Activated CD4-positive, CD25-positive, alpha-beta regulatory T cell treated with anti-CD3 and anti-CD28 coated beads, Interleukin-2, amount 50 U/mL, for 24 hours (primary cell): Measurements from ENCODE around the gene TFPI.

Experiments used
- ATAC-seq, 2 donors: fragments of 150-1000 bp; cut with Tn5 transposase; one replicate each; pipeline ENCODE4 v1.10.0; 2021; ENCODE audit warnings: mild to moderate bottlenecking in 1 of 2, moderate library complexity in 1 of 2

TFPI gene

DNA sequence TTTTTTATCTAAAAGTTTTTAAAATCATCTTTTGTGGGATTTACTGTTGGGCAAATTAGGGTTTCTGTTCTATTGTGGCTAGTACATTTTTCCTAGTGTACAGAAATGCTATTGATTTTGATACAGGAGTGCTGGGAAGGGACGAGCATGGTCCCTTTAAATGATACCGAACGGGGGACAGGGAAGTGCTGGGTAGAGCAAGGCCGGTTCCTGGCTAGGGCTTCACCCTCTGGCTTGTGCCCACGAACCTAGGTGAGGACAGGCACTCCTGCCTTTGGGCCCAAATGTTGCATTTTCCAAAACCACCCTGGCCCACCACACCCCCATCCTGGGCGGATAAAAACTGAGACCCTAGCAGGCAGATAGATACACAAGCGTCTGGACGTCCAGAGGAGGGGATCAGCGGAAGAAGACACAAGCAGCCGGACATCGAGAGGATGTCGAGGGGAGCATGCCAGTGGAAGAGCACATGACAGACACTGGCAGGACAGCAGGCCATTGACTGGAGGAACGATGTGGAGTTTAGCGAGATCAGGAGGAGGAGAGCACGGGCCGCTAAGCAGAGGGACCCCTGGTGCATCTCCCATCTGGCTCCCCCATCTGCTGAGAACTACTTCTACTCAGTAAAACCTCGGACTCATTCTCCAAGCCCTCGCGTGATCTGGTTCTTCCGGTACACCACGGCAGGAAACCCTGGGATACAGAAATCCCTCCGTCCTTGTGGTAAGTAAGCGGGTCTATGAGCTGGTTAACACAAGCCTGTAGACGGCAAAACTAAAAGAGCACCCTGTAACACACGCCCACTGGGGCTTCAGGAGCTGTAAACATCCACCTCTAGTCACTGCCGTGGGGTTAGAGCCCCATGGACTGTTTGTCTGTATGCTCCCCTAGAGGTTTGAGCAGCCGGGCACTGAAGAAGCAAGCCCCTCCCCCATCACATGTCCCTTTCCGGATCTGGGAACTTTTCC lies 92.7 kb downstream of the TFPI start:
- ATAC-seq: no peak

DNA sequence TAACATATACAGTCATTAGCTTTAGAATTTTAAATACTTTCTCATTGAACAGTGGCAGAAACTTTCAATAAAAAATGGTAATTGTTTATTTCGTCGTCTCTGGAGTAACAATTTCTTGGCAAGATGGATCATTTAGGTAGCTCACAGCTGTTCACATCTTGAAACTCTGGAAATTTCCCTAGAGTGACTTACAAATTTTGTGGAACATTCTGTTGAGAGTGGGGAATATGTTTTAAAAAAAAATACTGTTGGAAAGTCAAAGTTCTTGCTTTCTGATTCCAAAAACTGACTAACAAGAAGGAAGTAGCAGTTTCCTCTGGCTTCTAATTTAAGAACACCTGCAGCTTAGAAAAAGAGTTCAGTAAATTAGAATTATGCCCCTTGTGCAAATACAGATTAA lies 95.0 kb downstream of the TFPI start:
- no peak for ATAC-seq

DNA sequence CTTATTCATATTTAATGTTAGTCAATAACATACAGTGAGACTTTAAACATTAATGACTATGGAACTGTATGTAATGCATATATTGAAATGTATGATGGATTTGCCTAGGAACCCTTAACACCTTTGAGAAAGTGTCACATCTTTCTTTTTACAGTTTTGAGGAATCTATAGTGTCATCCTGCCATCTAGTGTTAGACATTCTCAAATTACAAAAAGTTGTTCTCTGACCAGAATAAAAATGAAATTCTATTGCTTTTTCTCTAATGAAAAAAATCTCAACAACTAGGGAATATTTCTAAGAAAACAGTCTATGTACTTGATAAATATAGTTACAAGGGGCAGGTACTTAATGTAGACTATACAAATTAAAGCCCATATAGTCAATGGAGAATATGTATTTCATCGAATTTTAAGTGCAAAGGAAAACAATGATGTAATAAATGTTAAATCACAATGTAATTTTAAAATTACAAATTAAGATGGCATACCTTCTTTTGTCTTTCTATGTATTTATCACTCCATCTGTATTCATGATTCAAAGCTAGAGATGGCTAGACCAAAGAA lies 101.1 kb downstream of the TFPI start:
- no peak for ATAC-seq

GRCh38 chr2:187451510-187451909 lies 102.7 kb downstream of the TFPI start:
- ATAC-seq: no peak

DNA sequence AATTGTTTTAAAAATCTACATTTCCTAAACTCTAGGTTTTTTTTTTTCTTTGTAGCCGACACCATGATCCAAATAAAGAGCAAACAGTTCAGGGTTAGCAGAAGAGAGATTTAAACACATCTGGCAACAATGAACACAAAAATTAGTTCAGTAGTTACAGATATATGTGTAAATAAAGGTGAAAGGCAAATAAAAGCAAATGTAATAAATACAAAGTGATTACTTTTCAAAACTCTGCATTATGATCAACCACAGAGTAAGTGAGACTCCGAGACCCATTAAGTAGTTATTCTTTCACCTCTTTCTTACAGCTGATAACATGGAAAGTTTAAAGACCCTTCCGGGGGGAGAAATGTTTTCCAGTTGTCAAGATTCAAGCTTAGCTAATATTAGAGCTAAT lies 106.9 kb downstream of the TFPI start:
- ATAC-seq: no peak

DNA sequence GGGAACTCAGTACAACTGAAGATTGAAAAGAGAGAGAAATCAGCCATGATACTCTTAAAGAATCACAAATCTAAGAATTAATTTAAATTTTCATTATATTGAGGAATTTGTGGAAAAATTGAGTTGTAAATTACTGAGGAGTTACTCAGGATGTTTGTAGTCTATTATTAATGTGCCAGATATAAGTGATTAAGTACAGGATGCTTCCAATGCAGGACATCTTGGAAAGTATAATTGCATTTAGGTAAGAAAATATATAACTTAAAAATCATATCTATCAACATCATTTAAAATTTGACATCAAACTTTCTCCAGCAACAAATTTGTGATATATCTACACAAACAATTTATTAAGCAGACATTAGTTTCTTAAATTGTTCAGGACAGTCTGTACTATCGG lies 107.5 kb downstream of the TFPI start:
- no peak for ATAC-seq

DNA sequence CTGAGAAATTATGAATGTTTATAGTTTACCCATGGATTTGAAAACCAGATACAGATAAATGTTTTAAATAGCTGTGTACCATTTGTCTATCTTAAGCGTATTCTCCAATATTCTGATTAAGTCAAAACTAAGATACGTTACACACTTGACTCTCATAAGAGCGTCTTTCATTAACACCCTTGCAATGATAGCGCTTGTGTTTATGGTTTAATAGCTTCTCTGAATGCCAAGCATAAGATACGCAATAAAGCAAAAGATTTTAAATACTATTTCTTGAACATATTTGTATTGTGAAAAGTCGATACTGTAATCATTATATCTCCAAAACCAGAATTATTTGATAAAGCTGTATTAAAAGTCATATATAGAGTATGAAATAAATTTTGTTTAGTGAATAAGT lies 109.2 kb downstream of the TFPI start:
- no peak for ATAC-seq

DNA sequence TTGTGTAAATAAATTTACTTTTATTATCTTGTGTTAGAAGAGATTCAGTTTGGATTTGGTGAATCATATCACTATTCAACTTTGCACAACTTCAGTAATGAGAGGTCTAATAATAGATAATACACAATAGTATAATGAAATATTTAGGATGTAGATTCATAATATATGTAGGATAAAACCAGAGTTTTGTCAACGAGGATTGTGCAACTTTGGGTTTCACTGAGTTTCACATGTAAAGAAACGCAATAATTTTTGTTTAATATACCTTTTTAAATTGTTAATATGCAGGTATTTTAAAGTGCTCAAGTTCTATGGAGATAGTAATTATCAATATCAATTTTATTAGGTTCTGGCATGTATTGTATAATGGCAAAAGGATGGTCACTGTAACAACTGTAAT lies 111.5 kb downstream of the TFPI start:
- no peak for ATAC-seq

GRCh38 chr2:187442378-187442777 lies 111.9 kb downstream of the TFPI start:
- ATAC-seq: no peak

- ATAC-seq: no peak
These were observed 114.0 kb downstream of the TFPI start for GRCh38 chr2:187440101-187440675.

GRCh38 chr2:187438455-187438854 lies 115.8 kb downstream of the TFPI start:
- no peak for ATAC-seq

DNA sequence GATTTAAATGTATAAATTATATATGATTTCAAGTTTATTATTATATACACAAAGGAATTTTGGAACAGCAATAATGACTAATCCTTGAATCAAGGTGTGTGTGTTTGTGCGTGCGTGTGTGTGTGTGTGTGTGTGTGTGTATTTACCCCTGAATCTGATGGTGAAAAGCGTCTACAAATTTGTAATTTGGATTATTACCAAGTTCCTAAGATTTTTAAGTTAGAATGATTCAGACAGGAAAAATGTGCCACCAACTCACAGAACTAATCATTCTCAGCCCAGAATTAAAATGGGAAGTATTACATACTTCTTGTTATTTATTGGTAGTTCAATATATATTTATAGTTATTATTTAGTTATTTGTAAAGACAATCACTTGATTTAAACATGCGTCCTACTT lies 118.5 kb downstream of the TFPI start:
- ATAC-seq: no peak

- no peak for ATAC-seq
These were observed 119.2 kb downstream of the TFPI start for GRCh38 chr2:187435078-187435477.

DNA sequence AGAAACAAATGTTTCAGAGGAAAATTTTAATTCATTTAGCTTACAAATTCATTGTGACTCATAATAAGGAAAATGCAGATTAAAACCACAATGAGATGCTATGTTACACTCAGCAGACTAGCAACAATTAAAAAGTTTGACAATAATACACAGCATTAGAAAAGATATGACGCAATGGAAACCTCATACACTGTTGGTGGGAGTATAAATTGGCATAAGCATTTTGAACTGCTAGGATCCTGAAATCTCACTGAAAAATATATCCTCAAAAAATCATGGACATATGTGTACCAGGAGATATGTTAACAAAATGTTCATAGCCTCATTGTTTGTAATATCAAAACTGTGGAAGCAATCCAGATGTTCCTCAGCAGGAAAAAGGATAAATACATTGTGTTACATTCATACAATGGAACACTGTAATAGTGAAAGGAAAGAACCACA lies 119.9 kb downstream of the TFPI start:
- ATAC-seq: no peak

- ATAC-seq: no peak
These were observed 122.3 kb downstream of the TFPI start for GRCh38 chr2:187431911-187432310.

- ATAC-seq: no peak
These were observed 124.2 kb downstream of the TFPI start for GRCh38 chr2:187429989-187430388.

DNA sequence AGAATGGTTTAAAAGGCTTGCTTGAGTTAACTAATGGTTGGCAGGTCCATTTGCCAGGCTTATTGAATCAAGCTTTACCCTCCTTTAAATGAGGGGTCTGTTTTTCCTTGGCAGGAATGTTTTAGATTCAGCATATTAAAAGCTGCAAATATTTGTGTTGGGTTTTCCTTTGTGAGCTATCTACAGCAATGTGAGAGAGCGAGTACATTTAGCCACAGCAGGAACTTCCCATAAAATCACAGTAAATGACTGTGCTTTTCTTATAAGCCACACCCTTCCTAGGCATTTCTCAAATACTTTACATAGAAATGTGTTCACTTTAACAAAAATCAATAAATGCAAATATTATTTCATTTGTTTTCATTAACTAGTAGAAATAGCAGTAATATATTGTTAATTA lies 130.1 kb downstream of the TFPI start:
- ATAC-seq: no peak

DNA sequence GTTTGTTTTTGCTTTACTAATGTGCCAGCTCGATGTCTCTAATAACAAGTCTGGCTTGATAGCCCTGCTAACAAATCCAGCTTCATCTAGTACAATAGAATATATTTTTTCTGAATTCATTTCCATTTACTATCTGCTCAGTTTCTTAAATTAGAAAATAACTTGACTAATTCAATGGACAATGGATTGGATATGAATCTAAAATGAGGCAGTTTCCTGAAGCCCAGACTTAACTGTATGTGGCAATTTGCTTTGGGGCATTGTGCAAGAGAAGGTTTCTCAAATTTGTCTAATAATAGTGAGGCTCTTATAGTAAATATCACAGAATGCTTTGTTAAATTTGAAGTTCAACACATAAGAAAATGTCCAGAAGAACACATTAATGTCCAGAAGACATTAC lies 132.0 kb downstream of the TFPI start:
- ATAC-seq: no peak

DNA sequence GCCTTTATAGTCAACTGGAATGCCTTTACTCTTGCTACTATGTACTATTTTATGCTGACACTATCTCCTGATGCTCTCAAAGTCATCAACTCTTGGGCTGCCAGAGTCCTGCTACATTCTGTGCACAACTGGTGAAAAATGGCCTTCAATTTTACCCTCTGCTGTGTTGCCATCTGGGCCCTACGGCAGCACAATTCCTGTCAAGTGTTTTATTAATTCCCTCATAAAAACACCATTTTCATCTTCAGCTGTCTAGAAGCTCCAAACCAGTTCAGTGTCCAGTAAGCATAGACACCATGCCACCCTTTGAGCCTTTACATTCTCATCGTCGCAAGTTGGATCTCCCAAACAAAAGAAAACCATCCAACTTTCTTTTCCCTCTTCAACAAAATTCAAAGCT lies 132.7 kb downstream of the TFPI start:
- no peak for ATAC-seq

- no peak for ATAC-seq
These were observed 134.4 kb downstream of the TFPI start for GRCh38 chr2:187419808-187420207.

DNA sequence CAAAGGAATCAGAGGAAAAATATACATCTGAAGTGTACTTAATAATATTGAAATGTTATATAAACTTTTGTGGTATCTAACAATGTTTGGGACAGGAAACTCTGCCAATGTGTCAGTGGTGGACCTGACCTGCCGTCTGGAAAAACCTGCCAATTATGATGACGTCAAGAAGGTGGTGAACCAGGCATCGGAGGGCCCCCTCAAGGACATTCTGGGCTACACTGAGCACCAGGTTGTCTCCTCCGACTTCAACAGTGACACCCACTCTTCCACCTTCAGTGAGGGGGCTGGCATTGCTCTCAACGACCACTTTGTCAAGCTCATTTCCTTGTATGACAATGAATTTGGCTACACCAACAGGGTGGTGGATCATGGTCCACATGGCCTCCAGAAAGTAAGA lies 138.8 kb downstream of the TFPI start:
- ATAC-seq: no peak
